OCI-LY3 (cell line): Measurements from ENCODE around the gene TBCB.

Experiments
- H2AFZ ChIP-seq: fragments of 200-600, 300-600 bp; shearing (Covaris generic); 2 replicates; pipeline ENCODE4 v1.6.0; 2014; ENCODE audit warnings: antibody characterized with exemption, low read depth, low read length
- H3K27ac ChIP-seq: fragments of 200-600, 300-600 bp; sonication (generic); 2 replicates; pipeline ENCODE4 v1.5.1; 2014; ENCODE audit warnings: mild to moderate bottlenecking, low read length, moderate library complexity, mixed read lengths
- H3K27me3 ChIP-seq: fragments of 200-600, 300-600 bp; sonication (generic); 2 replicates; pipeline ENCODE4 v1.6.1; 2014; ENCODE audit warnings: low read depth, low read length, mixed read lengths
- H3K36me3 ChIP-seq: fragments of 200-600, 300-600 bp; sonication (generic); replicated peaks from 2 replicates; pipeline ENCODE3; 2014; ENCODE audit warnings: low read depth, low read length, mixed read lengths
- H3K4me1 ChIP-seq: fragments of 300-600, 200-600 bp; sonication (generic); 2 replicates; pipeline ENCODE4 v1.6.1; 2014; ENCODE audit warnings: low read length, mixed read lengths
- H3K4me2 ChIP-seq: fragments of 200-600, 300-600 bp; sonication (generic); 2 replicates; pipeline ENCODE4 v1.6.1; 2014; ENCODE audit warnings: low read length, mixed read lengths
- H3K4me3 ChIP-seq: fragments of 300-600, 200-600 bp; sonication (generic); 2 replicates; pipeline ENCODE4 v1.5.1; 2014; ENCODE audit warnings: antibody characterized with exemption, mild to moderate bottlenecking, low read length, moderate library complexity
- H3K79me2 ChIP-seq: fragments of 300-600, 200-600 bp; shearing (Covaris generic); 2 replicates; pipeline ENCODE4 v1.6.1; 2014; ENCODE audit warnings: mild to moderate bottlenecking, low read length, mixed read lengths
- H3K9ac ChIP-seq: fragments of 300-600, 200-600 bp; shearing (Covaris generic); 2 replicates; pipeline ENCODE4 v1.6.0; 2014; ENCODE audit warnings: mild to moderate bottlenecking, low read length, moderate library complexity
- H3K9me3 ChIP-seq: fragments of 200-600, 300-600 bp; shearing (Covaris generic); 2 replicates; pipeline ENCODE4 v1.6.1; 2014; ENCODE audit warnings: low read length, mixed read lengths; ENCODE audit not compliant: insufficient read depth
- H4K20me1 ChIP-seq: fragments of 200-600, 300-600 bp; sonication (generic); 2 replicates; pipeline ENCODE4 v1.6.1; 2016; ENCODE audit warnings: low read length, mixed read lengths; ENCODE audit not compliant: insufficient read depth
- EZH2phosphoT487 ChIP-seq: fragments of 200-600 bp; shearing (Covaris generic); IDR thresholded peaks from 2 replicates; pipeline ENCODE4 v1.6.1; 2018; ENCODE audit warnings: antibody characterized with exemption, mixed run types, low read depth
- TF ChIP-seq, protein P1 (sequence below): fragments of 200-600, 300-600 bp; sonication (generic); IDR thresholded peaks from 2 replicates; pipeline ENCODE4 v1.5.1; 2014; ENCODE audit warnings: antibody characterized with exemption, low read length, low read depth

The TBCB gene

DNA sequence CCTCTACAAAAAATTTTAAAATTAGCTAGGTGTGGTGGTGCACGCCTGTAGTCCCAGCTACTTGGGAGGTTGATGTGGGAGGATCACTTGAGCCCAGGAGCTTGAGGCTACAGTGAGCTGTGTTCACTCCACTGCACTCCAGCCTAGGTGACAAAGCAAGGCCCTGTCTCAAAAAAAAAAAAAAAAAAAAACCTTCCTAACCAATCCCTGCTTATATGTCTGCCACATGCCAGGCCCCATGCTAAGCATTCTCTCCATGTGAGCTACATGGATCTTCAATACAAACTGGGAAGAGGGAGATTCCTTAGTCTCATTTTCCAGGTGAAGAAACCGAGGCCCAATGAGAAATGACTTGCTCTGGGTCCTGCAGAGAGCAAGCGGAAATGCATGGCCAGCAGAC is 6.6 kb upstream of the TBCB start:
- Histone ChIP-seq H3K36me3 (peaks cover 61% of the 10 kb centered on the region), H3K4me2 (no peak overlapping the region), H3K4me1 (peaks cover 8% of the 10 kb centered on the region), H3K27ac (no peak overlapping the region), H3K9ac (no peak overlapping the region), H3K79me2 (peaks cover 12% of the 10 kb centered on the region), H3K9me3 (no peaks in the 10 kb centered on the region), H2AFZ (no peak overlapping the region), H3K4me3 (no peak overlapping the region), H4K20me1 (no peaks in the 10 kb centered on the region), H3K27me3 (no peaks in the 10 kb centered on the region)
- TF ChIP-seq EZH2phosphoT487: no peak
- TF ChIP-seq, protein P1, sequence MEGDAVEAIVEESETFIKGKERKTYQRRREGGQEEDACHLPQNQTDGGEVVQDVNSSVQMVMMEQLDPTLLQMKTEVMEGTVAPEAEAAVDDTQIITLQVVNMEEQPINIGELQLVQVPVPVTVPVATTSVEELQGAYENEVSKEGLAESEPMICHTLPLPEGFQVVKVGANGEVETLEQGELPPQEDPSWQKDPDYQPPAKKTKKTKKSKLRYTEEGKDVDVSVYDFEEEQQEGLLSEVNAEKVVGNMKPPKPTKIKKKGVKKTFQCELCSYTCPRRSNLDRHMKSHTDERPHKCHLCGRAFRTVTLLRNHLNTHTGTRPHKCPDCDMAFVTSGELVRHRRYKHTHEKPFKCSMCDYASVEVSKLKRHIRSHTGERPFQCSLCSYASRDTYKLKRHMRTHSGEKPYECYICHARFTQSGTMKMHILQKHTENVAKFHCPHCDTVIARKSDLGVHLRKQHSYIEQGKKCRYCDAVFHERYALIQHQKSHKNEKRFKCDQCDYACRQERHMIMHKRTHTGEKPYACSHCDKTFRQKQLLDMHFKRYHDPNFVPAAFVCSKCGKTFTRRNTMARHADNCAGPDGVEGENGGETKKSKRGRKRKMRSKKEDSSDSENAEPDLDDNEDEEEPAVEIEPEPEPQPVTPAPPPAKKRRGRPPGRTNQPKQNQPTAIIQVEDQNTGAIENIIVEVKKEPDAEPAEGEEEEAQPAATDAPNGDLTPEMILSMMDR: no peak

DNA sequence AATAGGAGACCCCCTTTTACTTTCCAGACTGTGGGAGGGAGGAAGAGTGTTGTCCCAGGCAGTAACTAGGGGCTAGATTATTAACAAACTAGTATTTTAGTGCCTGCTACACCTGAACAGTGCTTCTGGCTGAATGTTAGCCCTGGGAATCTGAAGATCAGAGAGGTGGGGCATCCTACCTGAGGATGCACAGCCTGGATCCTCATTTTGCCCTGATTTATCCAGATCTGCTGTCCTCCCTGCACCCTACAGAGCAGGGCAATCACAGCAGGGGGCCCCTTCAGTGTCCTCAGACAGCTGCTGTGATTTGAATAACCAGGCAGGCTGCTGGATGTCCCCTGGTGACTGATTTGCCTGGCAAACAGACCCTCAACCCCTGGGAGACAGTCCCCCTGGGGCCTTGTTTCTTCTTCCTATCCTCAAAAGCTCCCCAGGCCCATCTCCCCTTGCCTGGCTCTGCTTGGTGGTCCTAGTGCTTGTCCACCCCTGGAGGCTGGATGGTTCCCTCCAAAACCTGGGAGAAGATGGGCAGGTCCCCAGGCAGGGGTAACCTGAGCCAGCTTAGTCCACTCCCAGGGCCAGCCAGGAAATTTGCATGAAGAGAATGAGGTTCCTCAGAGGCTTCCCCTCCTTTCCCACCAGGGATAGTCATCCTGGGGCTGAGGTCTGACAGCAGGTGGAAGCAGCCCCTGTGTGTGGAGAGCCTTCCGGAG is 4.6 kb upstream of the TBCB start, which contains the start of gene OVOL3:
OVOL3 (plus strand) TSS at position 657 of the 713 bp plus-strand sequence. CDS start 60 bp downstream, outside the sequence.
- no peaks in the 10 kb centered on the region for H3K9me3 ChIP-seq
- no peak within 1 kb of the TSS for H3K9ac ChIP-seq
- TF ChIP-seq, protein P1: no peak
- TF ChIP-seq EZH2phosphoT487: no peak
- H3K4me1 ChIP-seq: peaks cover 11% of the 10 kb centered on the region
- no peaks in the 10 kb centered on the region for H4K20me1 ChIP-seq
- no peaks in the 10 kb centered on the region for H3K27me3 ChIP-seq
- H3K4me2 ChIP-seq: no peak within 1 kb of the TSS
- peaks cover 21% of the 10 kb centered on the region for H3K79me2 ChIP-seq
- H3K27ac ChIP-seq: no peak within 1 kb of the TSS
- peaks cover 44% of the 10 kb centered on the region for H3K36me3 ChIP-seq
- no peak within 1 kb of the TSS for H3K4me3 ChIP-seq
- H2AFZ ChIP-seq: no peak within 1 kb of the TSS

DNA sequence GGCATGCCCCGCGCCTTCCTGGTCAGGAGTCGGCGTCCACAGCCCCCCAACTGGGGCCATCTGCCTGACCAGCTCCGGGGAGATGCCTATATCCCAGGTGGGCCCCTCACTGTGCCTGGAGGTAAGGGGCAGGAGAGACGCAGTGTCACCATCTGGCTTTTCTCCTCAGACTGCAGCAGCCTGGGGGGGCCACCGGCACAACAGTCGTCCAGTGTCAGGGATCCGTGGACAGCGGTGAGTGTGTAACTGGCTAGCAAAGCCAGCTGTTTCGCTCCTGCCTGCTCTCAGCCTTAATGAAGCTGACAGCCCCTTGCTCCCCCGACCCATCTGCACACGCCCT is 4.1 kb upstream of the TBCB start:
- H3K79me2 ChIP-seq: peaks cover 24% of the 10 kb centered on the region
- peaks cover 14% of the 10 kb centered on the region for H3K4me1 ChIP-seq
- H3K36me3 ChIP-seq: peaks cover 41% of the 10 kb centered on the region
- no peaks in the 10 kb centered on the region for H3K27me3 ChIP-seq
- no peak overlapping the region for H3K27ac ChIP-seq
- TF ChIP-seq, protein P1: no peak
- no peak for TF ChIP-seq EZH2phosphoT487
- H3K4me3 ChIP-seq: no peak overlapping the region
- no peaks in the 10 kb centered on the region for H3K9me3 ChIP-seq
- 0 out of 2 replicates have a peak, but pooled peaks cover 1% of the 10 kb centered on the region for H4K20me1 ChIP-seq
- H2AFZ ChIP-seq: no peak overlapping the region
- no peak overlapping the region for H3K9ac ChIP-seq
- no peak overlapping the region for H3K4me2 ChIP-seq

DNA sequence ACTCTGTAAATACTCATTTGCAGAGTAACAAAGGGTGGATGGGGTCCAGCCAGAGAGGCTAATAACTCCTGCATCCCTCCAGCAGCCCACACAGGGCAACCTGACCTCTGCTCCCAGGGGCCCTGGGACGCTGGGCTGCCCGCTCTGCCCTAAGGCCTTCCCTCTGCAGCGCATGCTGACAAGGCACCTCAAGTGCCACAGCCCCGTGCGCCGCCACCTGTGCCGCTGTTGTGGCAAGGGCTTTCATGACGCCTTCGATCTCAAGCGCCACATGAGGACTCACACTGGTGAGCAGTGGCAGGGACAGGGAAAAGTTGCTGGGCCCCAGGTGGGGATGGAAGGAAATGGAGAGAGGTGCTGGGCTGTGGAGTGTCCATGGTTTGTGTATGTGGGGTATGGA is 2.6 kb upstream of the TBCB start:
- Histone ChIP-seq H3K4me3 (no peak overlapping the region), H3K9me3 (no peaks in the 10 kb centered on the region), H3K4me1 (peaks cover 15% of the 10 kb centered on the region), H3K9ac (no peak overlapping the region), H4K20me1 (0 out of 2 replicates have a peak, but pooled peaks cover 3% of the 10 kb centered on the region), H3K79me2 (peaks cover 26% of the 10 kb centered on the region), H3K27me3 (no peaks in the 10 kb centered on the region), H3K27ac (no peak overlapping the region), H2AFZ (no peak overlapping the region), H3K4me2 (no peak overlapping the region), H3K36me3 (peaks cover 32% of the 10 kb centered on the region)
- TF ChIP-seq, protein P1: no peak
- TF ChIP-seq EZH2phosphoT487: no peak
